ENCODE results near the gene RALGAPB. TPM values are rescaled to one million over a fixed set of nuclear protein-coding genes. Genes with fewer than 3 reads are reported as not detected.

Gene RALGAPB
- total RNA-seq, 1 donor from 2014 or later = 35.7 TPM

GRCh38 chr20:38515631-38516030 lies 43.0 kb downstream of the RALGAPB start:
- Histone ChIP-seq H3K27me3 (ENCODE audit: low read depth) (no peaks in the 10 kb centered on the region), H3K36me3 (peaks cover 76% of the 10 kb centered on the region)
- no peak for TF ChIP-seq CTCF (IDR thresholded peaks at IDR 0.05)

GRCh38 chr20:38519426-38519825 lies 46.8 kb downstream of the RALGAPB start:
- Histone ChIP-seq H3K36me3 (peaks cover 83% of the 10 kb centered on the region), H3K27ac (no peak overlapping the region), H3K4me3 (no peak overlapping the region), H3K9me3 (no peaks in the 10 kb centered on the region), H3K27me3 (ENCODE audit: low read depth) (no peaks in the 10 kb centered on the region), H3K4me1 (no peaks in the 10 kb centered on the region)
- DNase-seq (no peak), ATAC-seq (no peak)
- intact Hi-C loops (cut with DNase I) = no loop called here
- TF ChIP-seq CTCF (IDR thresholded peaks at IDR 0.05) = no peak

More at GRCh38 chr20:38515631-38516030, 43.0 kb downstream of the RALGAPB start:
- DNase-seq (no peak), ATAC-seq (no peak)
- Histone ChIP-seq H3K27ac (no peak overlapping the region), H3K9me3 (no peaks in the 10 kb centered on the region), H3K4me3 (no peak overlapping the region), H3K4me1 (no peaks in the 10 kb centered on the region)
- intact Hi-C loops (cut with DNase I) = no loop called here

GRCh38 chr20:38520261-38520660 lies 47.6 kb downstream of the RALGAPB start:
- no peaks in the 10 kb centered on the region for H3K27me3 ChIP-seq (ENCODE audit: low read depth)
- TF ChIP-seq CTCF (IDR thresholded peaks at IDR 0.05) = no peak
- no peak for DNase-seq
- no peaks in the 10 kb centered on the region for H3K9me3 ChIP-seq
- no peak for ATAC-seq
- intact Hi-C loops (cut with DNase I) = no loop called here
- H3K4me1 ChIP-seq = no peaks in the 10 kb centered on the region
- H3K4me3 ChIP-seq = no peak overlapping the region
- H3K27ac ChIP-seq = no peak overlapping the region
- H3K36me3 ChIP-seq = peaks cover 89% of the 10 kb centered on the region

- no peak overlapping the region for H3K27ac ChIP-seq
- no peaks in the 10 kb centered on the region for H3K9me3 ChIP-seq
- DNase-seq (no peak), ATAC-seq (no peak)
- no peak for TF ChIP-seq CTCF (IDR thresholded peaks at IDR 0.05)
- intact Hi-C loops (cut with DNase I) = no loop called here
- H3K36me3 ChIP-seq = peaks cover 89% of the 10 kb centered on the region
- H3K27me3 ChIP-seq (ENCODE audit: low read depth) = no peaks in the 10 kb centered on the region
- no peak overlapping the region for H3K4me3 ChIP-seq
- no peaks in the 10 kb centered on the region for H3K4me1 ChIP-seq
These were observed 51.1 kb downstream of the RALGAPB start for GRCh38 chr20:38523697-38524096.

- ATAC-seq = no peak
- Histone ChIP-seq H3K4me1 (no peaks in the 10 kb centered on the region), H3K36me3 (peaks cover 99% of the 10 kb centered on the region), H3K4me3 (no peak overlapping the region), H3K27ac (no peak overlapping the region), H3K9me3 (no peaks in the 10 kb centered on the region), H3K27me3 (ENCODE audit: low read depth) (no peaks in the 10 kb centered on the region)
- intact Hi-C loops (cut with DNase I) = no loop called here
- TF ChIP-seq CTCF (IDR thresholded peaks at IDR 0.05) = no peak
- no peak for DNase-seq
These were observed 55.5 kb downstream of the RALGAPB start for GRCh38 chr20:38528167-38528566.

- TF ChIP-seq CTCF (IDR thresholded peaks at IDR 0.05) = no peak
- no peaks in the 10 kb centered on the region for H3K27me3 ChIP-seq (ENCODE audit: low read depth)
- intact Hi-C loops (cut with DNase I) = no loop called here
- DNase-seq = no peak
- no peak for ATAC-seq
- no peak overlapping the region for H3K4me3 ChIP-seq
- no peaks in the 10 kb centered on the region for H3K9me3 ChIP-seq
- no peaks in the 10 kb centered on the region for H3K4me1 ChIP-seq
- H3K36me3 ChIP-seq = peaks cover 98% of the 10 kb centered on the region
- H3K27ac ChIP-seq = no peak overlapping the region
These were observed 58.4 kb downstream of the RALGAPB start for GRCh38 chr20:38531021-38531420.

All from lower lobe of right lung (tissue), 2 donors.